ENCODE measurements around the gene GRB2. TPM values are rescaled to one million over a fixed set of nuclear protein-coding genes. Genes with fewer than 3 reads are reported as not detected.
"Not testable (repeated sequence)": the region's sequence is repeated elsewhere in the genome, so short reads cannot be mapped to it uniquely, and the experiment has no call there.

The GRB2 gene
- polyA plus RNA-seq, 4 donors, result 96.8 to 117 (median 102) TPM

DNA sequence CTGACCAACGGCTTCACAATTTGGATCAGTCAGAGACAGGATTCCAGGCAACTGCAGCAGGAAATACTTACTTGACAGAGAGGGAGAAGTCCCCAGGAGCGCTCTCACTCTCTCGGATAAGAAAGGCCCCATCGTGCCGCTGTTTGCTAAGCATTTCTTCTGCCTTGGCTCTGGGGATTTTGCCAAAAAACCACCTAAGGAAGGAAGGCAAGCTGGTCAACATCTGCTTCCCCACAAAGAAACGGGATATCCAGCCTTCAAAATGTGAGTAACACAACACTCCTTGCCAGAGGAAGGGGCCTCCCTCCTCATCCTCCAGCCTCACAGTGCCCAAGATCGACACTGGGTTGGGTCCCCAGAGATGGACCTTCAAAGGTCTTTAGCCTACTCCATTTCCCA, 79.7 kb downstream of the GRB2 start:
- DNase-seq (ENCODE audit: low read depth in 4 of 4, low spot score in 3 of 4), result no peak

- no peak for DNase-seq (ENCODE audit: low read depth in 4 of 4, low spot score in 3 of 4)
Observed at GRCh38 chr17:75325348-75325747, 80.1 kb downstream of the GRB2 start.

DNA sequence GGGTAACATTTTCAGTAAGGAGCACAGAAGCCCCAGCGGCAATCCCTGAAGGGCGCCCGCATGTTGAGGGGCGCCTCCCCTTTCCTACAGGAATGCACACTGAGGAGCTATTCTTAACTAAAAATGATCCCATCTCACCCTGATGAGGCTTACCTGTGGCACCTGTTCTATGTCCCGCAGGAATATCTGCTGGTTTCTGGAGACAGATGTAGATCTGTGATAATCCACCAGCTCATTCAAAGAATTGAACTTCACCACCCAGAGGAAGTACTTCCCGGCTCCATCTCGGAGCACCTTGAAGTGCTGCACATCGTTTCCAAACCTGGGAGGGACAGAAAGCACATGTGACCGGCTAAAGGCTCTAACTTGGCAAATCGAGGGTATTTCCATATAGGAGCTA, 84.0 kb downstream of the GRB2 start:
- DNase-seq (ENCODE audit: low read depth in 4 of 4, low spot score in 3 of 4), result no peak

- DNase-seq (ENCODE audit: low read depth in 4 of 4, low spot score in 3 of 4), result no peak
Observed at GRCh38 chr17:75319904-75320691, 85.4 kb downstream of the GRB2 start.

DNA sequence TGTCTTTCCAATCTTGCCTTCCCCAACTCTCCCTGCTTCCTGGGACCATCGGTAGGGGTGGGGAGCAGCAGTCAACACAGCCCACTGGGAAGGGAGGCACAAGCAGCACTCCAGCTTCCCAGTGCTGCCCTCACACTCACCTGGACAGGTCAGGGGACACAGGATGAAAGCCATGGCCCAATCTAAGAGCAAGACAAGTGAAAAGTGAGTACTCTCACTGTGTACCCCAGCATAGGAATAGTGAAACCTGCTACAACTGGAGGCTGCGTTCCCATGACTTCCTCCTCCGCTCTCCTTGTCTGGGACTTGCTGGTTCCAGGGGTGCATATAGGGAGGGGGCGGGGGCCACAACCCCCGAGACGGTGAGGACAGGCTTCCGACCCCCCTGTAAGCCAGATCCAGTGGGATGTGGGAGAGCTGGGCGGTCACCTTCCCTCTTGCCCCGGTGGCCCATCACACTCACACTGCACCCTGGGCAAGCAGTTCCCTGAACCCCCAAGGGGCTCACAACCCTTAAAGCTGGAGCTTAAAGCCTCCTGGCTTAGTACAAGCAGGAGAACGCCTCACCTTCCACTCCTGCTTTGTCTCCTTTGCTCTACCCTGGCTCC, 86.8 kb downstream of the GRB2 start:
- DNase-seq (ENCODE audit: low read depth in 4 of 4, low spot score in 3 of 4), result no peak

DNA sequence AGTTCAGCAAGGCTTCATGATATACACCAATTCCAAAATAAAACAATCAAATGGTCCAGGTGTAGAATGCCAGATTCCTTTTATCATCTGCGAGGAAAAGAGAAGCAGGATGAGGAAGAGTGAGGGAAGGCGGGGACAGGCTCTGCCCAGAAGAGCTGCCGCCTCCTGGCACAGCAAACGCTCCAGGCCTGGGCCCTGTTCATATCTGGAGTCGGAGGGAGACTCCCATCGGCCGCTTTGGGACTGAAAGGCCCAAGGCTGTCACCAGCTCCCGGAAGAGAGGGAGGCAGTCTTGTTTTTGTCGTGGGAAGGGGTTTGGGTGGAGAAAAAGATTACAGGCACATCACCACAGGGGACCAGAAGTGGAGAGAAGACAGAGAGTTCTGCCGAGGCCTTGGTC, 87.3 kb downstream of the GRB2 start:
- no peak for DNase-seq (ENCODE audit: low read depth in 4 of 4, low spot score in 3 of 4)

GRCh38 chr17:75317671-75318070, 87.8 kb downstream of the GRB2 start:
- DNase-seq (ENCODE audit: low read depth in 4 of 4, low spot score in 3 of 4), result no peak

- no peak for DNase-seq (ENCODE audit: low read depth in 4 of 4, low spot score in 3 of 4)
Observed at GRCh38 chr17:75316253-75316652, 89.2 kb downstream of the GRB2 start.

GRCh38 chr17:75315541-75316243, 89.8 kb downstream of the GRB2 start:
- no peak for DNase-seq (ENCODE audit: low read depth in 4 of 4, low spot score in 3 of 4)

GRCh38 chr17:75313941-75314551, 91.4 kb downstream of the GRB2 start:
- no peak for DNase-seq (ENCODE audit: low read depth in 4 of 4, low spot score in 3 of 4)

DNA sequence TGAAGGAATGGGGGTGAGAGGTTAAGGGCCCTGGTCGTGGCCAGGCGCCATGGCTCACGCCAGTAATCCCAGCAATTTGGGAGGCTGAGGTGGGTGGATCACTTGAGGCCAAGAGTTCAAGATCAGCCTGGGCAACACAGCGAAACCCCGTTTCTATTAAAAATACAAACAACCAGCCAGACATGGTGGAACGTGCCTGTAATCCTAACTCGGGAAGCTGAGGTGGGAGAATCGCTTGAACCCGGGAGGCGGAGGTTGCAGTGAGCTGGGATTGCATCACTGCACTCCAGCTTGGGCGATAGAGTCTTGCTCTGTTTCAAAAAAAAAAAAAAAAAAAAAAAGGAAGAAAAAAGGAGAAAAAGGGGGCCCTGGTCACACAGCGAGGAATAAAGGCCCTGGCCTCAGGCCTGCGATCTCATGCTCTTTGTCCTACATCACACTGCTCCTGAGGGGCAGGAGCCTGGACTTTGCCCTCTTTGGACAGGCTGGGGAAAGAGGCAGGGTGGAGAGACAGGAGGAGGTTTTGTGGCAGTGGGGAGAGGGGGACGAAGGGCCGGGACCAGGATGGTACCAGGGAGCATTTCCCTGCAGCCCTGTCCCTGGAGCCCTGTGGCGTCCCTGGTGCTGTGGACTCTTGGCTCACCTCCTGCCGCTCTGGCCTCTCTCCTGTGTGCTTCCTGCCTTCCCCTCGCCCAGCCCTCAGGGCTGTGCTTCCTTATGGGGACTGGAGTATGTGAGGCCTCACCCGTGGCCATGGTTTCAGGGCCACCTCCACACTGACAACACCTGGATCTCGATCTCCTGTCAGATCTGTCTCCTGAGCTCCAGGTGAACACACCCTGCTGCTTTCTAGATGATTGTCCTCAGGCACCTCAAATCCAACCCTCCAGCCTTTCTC, 96.5 kb downstream of the GRB2 start:
- no peak for DNase-seq (ENCODE audit: low read depth in 4 of 4, low spot score in 3 of 4)

GRCh38 chr17:75307957-75308731, 97.3 kb downstream of the GRB2 start:
- DNase-seq (ENCODE audit: low read depth in 4 of 4, low spot score in 3 of 4), result no peak

DNA sequence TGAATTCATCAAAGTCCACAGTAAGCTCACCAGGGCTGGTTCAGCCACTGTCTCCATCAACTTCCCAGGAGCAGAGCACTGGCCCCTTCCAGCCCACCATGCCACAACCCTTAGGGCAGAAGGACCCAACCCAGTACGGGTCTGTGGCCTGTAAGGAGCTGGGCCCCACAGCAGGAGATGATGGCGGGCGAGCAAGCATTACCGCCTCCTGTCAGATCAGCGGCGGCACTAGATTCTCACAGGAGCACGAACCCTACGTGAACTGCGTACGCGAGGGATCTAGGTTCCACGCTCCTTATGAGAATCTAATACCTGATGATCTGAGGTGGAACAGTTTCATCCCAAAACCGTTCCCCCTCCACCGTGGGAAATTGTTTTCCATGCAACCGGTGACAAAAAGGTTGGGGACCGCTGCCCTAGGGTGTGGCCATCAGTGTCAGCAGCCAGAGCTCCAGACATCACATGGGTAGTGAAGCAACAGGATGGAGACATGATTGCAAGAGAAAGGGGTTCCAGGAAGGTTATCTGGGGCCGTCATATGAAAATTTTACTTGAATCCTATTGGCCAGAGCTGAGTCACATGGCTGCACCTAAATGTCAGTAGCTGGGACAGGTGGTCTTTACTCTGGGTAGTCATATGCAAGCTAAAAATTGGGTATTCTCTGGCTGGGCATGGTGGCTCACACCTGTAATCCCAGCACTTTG, 103.8 kb downstream of the GRB2 start:
- no peak for DNase-seq (ENCODE audit: low read depth in 4 of 4, low spot score in 3 of 4)

GRCh38 chr17:75301049-75301448, 104.4 kb downstream of the GRB2 start:
- DNase-seq (ENCODE audit: low read depth in 4 of 4, low spot score in 3 of 4), result no peak

- DNase-seq (ENCODE audit: low read depth in 4 of 4, low spot score in 3 of 4), result no peak
Observed at GRCh38 chr17:75300280-75300679, 105.2 kb downstream of the GRB2 start.

GRCh38 chr17:75295201-75296158, 110.0 kb downstream of the GRB2 start:
- DNase-seq (ENCODE audit: low read depth in 4 of 4, low spot score in 3 of 4), result no peak

DNA sequence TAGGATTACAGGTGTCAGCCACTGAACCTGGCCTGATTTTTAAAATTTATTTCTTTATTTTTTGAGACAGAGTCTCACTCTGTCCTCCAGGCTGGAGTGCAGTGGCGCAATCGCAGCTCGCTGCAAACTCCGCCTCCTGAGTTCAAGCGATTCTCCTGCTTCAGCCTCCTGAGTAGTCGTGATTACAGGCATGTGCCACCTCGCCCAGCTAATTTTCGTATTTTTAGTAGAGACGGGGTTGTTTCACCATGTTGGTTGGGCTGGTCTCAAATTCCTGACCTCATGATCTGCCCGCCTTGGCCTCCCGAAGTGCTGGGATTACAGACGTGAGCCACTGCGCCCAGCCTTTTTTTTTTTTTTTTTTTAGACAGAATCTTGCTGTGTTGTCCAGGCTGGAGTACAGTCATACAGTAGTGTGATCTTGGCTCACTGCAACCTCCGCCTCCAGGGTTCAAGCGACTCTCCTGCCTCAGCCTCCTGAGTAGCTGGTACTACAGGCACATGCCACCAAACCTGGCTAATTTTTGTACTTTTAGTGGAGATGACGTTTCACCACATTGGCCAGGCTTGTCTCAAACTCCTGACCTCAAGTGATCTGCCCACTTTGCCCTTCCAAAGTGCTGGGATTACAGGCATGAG, 112.5 kb downstream of the GRB2 start:
- not testable (repeated sequence) for DNase-seq (ENCODE audit: low read depth in 4 of 4, low spot score in 3 of 4)
